Measurements from ENCODE around the gene DST. TPM values are rescaled to one million over a fixed set of nuclear protein-coding genes. Genes with fewer than 3 reads are reported as not detected.

Gene DST
- total and polyA plus RNA-seq, 2 of the 8 experiments (the other 6 are each of a cell fraction or from before 2014, with no cell fraction given) = 49.4 to 116 TPM

DNA sequence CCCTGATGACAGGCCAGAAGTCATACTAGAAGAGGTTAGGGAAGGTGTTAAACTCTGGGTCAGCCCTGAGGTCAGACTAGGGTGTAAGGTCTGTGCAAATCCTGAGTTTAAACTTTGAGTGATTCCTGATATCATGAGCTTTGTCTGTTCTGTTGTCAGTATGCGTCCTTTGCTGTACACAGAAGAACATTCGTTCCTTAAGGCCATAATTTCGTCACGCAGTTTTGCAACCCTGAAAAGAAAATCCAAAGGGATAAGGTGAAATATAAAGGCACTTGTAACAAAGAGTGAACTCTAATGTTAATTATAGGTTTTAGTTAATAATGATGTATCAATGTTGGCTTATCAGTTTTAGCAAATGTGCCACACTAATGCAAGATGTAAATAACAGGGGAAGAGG lies 2.3 kb downstream of the DST start (continued):
- TF ChIP-seq, protein P1, sequence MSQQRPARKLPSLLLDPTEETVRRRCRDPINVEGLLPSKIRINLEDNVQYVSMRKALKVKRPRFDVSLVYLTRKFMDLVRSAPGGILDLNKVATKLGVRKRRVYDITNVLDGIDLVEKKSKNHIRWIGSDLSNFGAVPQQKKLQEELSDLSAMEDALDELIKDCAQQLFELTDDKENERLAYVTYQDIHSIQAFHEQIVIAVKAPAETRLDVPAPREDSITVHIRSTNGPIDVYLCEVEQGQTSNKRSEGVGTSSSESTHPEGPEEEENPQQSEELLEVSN (IDR thresholded peaks at IDR 0.05) = no peak
- TF ChIP-seq BACH1 (IDR thresholded peaks at IDR 0.05; ENCODE audit: low read length) = no peak
- no peak for TF ChIP-seq SIN3A (conservative IDR thresholded peaks at IDR 0.05 in 1 of 2, IDR thresholded peaks at IDR 0.05 in 1 of 2; ENCODE audit: low read depth in 1 of 2, low read length in 2 of 2)
